HepG2 (cell line): Measurements from ENCODE around the gene HES1. TPM values are rescaled to one million over a fixed set of nuclear protein-coding genes. Genes with fewer than 3 reads are reported as not detected.
A peak's percentile ranks its signal among the peaks of the same experiment; 100 is the strongest.

Source experiments
- ATF7 ChIP-seq, 2 experiments: fragments of 450-650 bp in 1 of 2; sonication (generic) in 1 of 2; formaldehyde crosslinking in 1 of 2; IDR thresholded peaks; 2 replicates each; pipeline versions ENCODE4 v1.4.0 to v1.6.1; 2016 to 2020; ENCODE audit warnings: antibody characterized with exemption in 1 of 2, mild to moderate bottlenecking in 1 of 2, missing genetic modification reagents in 1 of 2
- CSRNP1 ChIP-seq: sonication (generic); formaldehyde crosslinking; IDR thresholded peaks from 2 replicates; pipeline ENCODE4 v1.8.1; 2023; ENCODE audit warnings: mild to moderate bottlenecking, missing genetic modification reagents
- FOXK1 ChIP-seq: sonication (generic); formaldehyde crosslinking; IDR thresholded peaks from 2 replicates; pipeline ENCODE4 v1.4.0; 2020; ENCODE audit warnings: low read depth, missing genetic modification reagents, borderline replicate concordance
- GPN1 ChIP-seq: sonication (generic); formaldehyde crosslinking; IDR thresholded peaks from 2 replicates; pipeline ENCODE4 v1.5.1; 2020; ENCODE audit warnings: missing genetic modification reagents, borderline replicate concordance
- HHEX ChIP-seq: IDR thresholded peaks from 2 replicates; pipeline ENCODE4 v1.6.1; 2016; ENCODE audit warnings: control low read depth
- MNT ChIP-seq: fragments of 450-650 bp; IDR thresholded peaks from 2 replicates; pipeline ENCODE4 v1.6.1; 2016
- PBX2 ChIP-seq: IDR thresholded peaks from 2 replicates; pipeline ENCODE4 v1.6.1; 2016; ENCODE audit warnings: control low read depth
- RERE ChIP-seq: IDR thresholded peaks from 2 replicates; pipeline ENCODE4 v1.6.1; 2016; ENCODE audit warnings: low read depth, missing genetic modification reagents, missing compliant biosample characterization
- TCF7L2 ChIP-seq: IDR thresholded peaks from 2 replicates; pipeline ENCODE4 v1.6.1; 2011; ENCODE audit warnings: mild to moderate bottlenecking, low read depth, low read length, moderate library complexity
- ZBTB14 ChIP-seq: sonication (generic); formaldehyde crosslinking; IDR thresholded peaks from 2 replicates; pipeline ENCODE4 v1.4.0; 2020; ENCODE audit warnings: missing genetic modification reagents
- ZBTB37 ChIP-seq: sonication (generic); formaldehyde crosslinking; IDR thresholded peaks from 2 replicates; pipeline ENCODE4 v1.4.0; 2020; ENCODE audit warnings: mild to moderate bottlenecking, missing genetic modification reagents
- ZNF333 ChIP-seq: sonication (generic); formaldehyde crosslinking; IDR thresholded peaks from 2 replicates; pipeline ENCODE4 v1.4.0; 2020; ENCODE audit warnings: mild to moderate bottlenecking, missing genetic modification reagents, borderline replicate concordance
- ZNF337 ChIP-seq: sonication (generic); formaldehyde crosslinking; IDR thresholded peaks from 2 replicates; pipeline ENCODE4 v1.5.1; 2020; ENCODE audit warnings: missing genetic modification reagents, low read depth, mild to moderate bottlenecking, borderline replicate concordance
- ZNF784 ChIP-seq: sonication (generic); formaldehyde crosslinking; IDR thresholded peaks from 2 replicates; pipeline ENCODE4 v1.5.1; 2020; ENCODE audit warnings: missing genetic modification reagents, mild to moderate bottlenecking, borderline replicate concordance
- polyA plus RNA-seq, 8 experiments: library from polyadenylated mRNA; depleted of rRNA in 3 of 8; stranded (reverse) in 7 of 8; unstranded in 1 of 8; fragments of >200 nt; fragmentation: Illumina TruSeq in 4 of 8; extraction: Trizol in 4 of 8; gene quantifications; 2 replicates each; pipeline versions ENCODE4 v1.2.1 to v1.2.3, GENCODE V29; 2011 to 2016; ENCODE audit warnings: low read depth in 4 of 8, missing spikeins in 1 of 8, mixed read lengths in 1 of 8; ENCODE audit not compliant: insufficient read depth in 1 of 8
- total RNA-seq, 5 experiments: library from RNA; depleted of rRNA; stranded (reverse); fragments of >200 nt; fragmentation: Illumina TruSeq; extraction: Trizol; gene quantifications; 2 replicates each; pipeline ENCODE4 v1.2.3, GENCODE V29; 2016; ENCODE audit warnings: low read depth in 1 of 5

Gene HES1
- total and polyA plus RNA-seq, 2 of the 13 experiments (the other 11 are each of a cell fraction or from before 2014, with no cell fraction given): 15.4 to 19.8 TPM

GRCh38 chr3:194141415-194142155, 5.6 kb downstream of the HES1 start (continued):
- no peak for TF ChIP-seq RERE (CRISPR knock-in tag)
- no peak for TF ChIP-seq ATF7 (IDR thresholded peaks at IDR 0.05)
- TF ChIP-seq ATF7 (CRISPR knock-in tag; IDR thresholded peaks at IDR 0.05): no peak
- no peak for TF ChIP-seq ZNF784
- no peak for TF ChIP-seq ZBTB37
- peak; percentile 72 for TF ChIP-seq ZBTB14 (CRISPR knock-in tag)
- TF ChIP-seq ZNF333 (CRISPR knock-in tag): no peak
- TF ChIP-seq CSRNP1 (CRISPR knock-in tag): peak; percentile 53; the same call in 1 of the 2 replicates
- TF ChIP-seq TCF7L2: no peak
- no peak for TF ChIP-seq ZNF337 (CRISPR knock-in tag)
- TF ChIP-seq MNT: no peak
- TF ChIP-seq HHEX (CRISPR knock-in tag): no peak
- no peak for TF ChIP-seq FOXK1
- no peak for TF ChIP-seq GPN1 (CRISPR knock-in tag)
- no peak for TF ChIP-seq PBX2
